ENCODE data around the gene POU2F1. TPM values are rescaled to one million over a fixed set of nuclear protein-coding genes. Genes with fewer than 3 reads are reported as not detected.

Gene POU2F1
- total RNA-seq, 1 donor from 2014 or later, result 68.0 TPM

- Histone ChIP-seq H2AFZ (replicated peaks) (no peak overlapping the region), H3K79me2 (ENCODE audit: low read depth) (no peaks in the 10 kb centered on the region), H4K20me1 (ENCODE audit: low read depth) (no peaks in the 10 kb centered on the region), H3K36me3 (peaks cover 16% of the 10 kb centered on the region), H3K27me3 (no peaks in the 10 kb centered on the region), H3K9me3 (ENCODE audit: low read depth) (no peaks in the 10 kb centered on the region), H3K27ac (no peak overlapping the region), H3K4me1 (no peaks in the 10 kb centered on the region), H3K4me2 (no peak overlapping the region), H3F3A (ENCODE audit: low read depth) (peaks cover 7% of the 10 kb centered on the region), H3K4me3 (no peak overlapping the region), H3K9ac (no peak overlapping the region)
- no peak overlapping the region for H3K27ac Mint-ChIP-seq
- H3K4me1 Mint-ChIP-seq, result peaks cover 3% of the 10 kb centered on the region
- H3K9me3 Mint-ChIP-seq, result no peaks in the 10 kb centered on the region
- H3K36me3 Mint-ChIP-seq, result peaks cover 15% of the 10 kb centered on the region
- DNase-seq (ENCODE audit: low spot score), result no peak
- no peaks in the 10 kb centered on the region for H3K27me3 Mint-ChIP-seq (ENCODE audit: insufficient read depth, low read depth)
- H3K4me3 Mint-ChIP-seq, result no peak overlapping the region
- no peak for TF ChIP-seq EZH2 (IDR thresholded peaks at IDR 0.05)
Observed at GRCh38 chr1:167392200-167392696, 171.6 kb downstream of the POU2F1 start.

DNA sequence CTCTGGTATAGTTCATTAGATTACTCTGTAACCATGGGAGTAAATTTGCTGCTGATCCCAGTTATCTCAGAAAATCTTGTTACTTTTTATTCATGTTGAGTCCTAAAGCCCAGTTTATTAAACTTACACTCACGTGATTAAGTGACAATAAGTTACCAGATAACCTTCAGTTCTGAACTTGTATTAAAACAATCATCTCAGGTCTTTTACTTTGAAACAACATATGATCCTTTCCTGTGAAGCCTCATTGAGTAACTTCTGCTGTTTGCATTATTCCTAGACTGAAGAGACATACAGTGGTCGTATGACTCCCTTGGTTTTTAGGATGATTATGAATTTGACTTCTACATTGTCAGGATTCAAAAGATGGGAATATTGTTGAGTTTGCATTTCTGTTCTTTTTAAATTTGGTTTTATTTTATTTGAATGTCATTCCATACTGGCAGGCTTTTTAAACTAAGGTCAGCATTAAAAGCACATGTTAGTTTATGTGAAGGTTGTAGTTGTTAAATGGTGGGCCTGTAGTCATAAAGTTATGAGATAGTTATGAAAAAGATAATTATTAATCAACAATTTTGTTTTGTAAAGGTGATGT lies 179.8 kb downstream of the POU2F1 start:
- Histone ChIP-seq H3K9me3 (ENCODE audit: low read depth) (no peaks in the 10 kb centered on the region), H3K79me2 (ENCODE audit: low read depth) (no peaks in the 10 kb centered on the region), H3K9ac (no peak overlapping the region), H3K27ac (no peak overlapping the region), H2AFZ (replicated peaks) (no peak overlapping the region), H3K4me1 (peaks cover 9% of the 10 kb centered on the region), H3K4me2 (no peak overlapping the region), H3K4me3 (no peak overlapping the region), H3F3A (ENCODE audit: low read depth) (peaks cover 21% of the 10 kb centered on the region), H4K20me1 (ENCODE audit: low read depth) (no peaks in the 10 kb centered on the region), H3K27me3 (no peaks in the 10 kb centered on the region), H3K36me3 (peaks cover 20% of the 10 kb centered on the region)
- Mint-ChIP-seq H3K9me3 (no peaks in the 10 kb centered on the region), H3K4me3 (no peak overlapping the region), H3K27ac (no peak overlapping the region), H3K36me3 (peaks cover 21% of the 10 kb centered on the region), H3K27me3 (ENCODE audit: insufficient read depth, low read depth) (no peaks in the 10 kb centered on the region), H3K4me1 (peaks cover 20% of the 10 kb centered on the region)
- TF ChIP-seq EZH2 (IDR thresholded peaks at IDR 0.05) (no peak), EZH2phosphoT487 (IDR thresholded peaks at IDR 0.05) (no peak)
- TF ChIP-seq, protein P1, sequence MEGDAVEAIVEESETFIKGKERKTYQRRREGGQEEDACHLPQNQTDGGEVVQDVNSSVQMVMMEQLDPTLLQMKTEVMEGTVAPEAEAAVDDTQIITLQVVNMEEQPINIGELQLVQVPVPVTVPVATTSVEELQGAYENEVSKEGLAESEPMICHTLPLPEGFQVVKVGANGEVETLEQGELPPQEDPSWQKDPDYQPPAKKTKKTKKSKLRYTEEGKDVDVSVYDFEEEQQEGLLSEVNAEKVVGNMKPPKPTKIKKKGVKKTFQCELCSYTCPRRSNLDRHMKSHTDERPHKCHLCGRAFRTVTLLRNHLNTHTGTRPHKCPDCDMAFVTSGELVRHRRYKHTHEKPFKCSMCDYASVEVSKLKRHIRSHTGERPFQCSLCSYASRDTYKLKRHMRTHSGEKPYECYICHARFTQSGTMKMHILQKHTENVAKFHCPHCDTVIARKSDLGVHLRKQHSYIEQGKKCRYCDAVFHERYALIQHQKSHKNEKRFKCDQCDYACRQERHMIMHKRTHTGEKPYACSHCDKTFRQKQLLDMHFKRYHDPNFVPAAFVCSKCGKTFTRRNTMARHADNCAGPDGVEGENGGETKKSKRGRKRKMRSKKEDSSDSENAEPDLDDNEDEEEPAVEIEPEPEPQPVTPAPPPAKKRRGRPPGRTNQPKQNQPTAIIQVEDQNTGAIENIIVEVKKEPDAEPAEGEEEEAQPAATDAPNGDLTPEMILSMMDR (IDR thresholded peaks at IDR 0.05), result no peak
- no peak for DNase-seq (ENCODE audit: low spot score)

GRCh38 chr1:167401260-167401873 lies 180.7 kb downstream of the POU2F1 start:
- H3K36me3 Mint-ChIP-seq, result peaks cover 20% of the 10 kb centered on the region
- Histone ChIP-seq H3K27me3 (no peaks in the 10 kb centered on the region), H2AFZ (replicated peaks) (no peak overlapping the region), H3F3A (ENCODE audit: low read depth) (peaks cover 21% of the 10 kb centered on the region), H4K20me1 (ENCODE audit: low read depth) (no peaks in the 10 kb centered on the region), H3K79me2 (ENCODE audit: low read depth) (no peaks in the 10 kb centered on the region), H3K4me2 (no peak overlapping the region), H3K27ac (no peak overlapping the region), H3K36me3 (peaks cover 27% of the 10 kb centered on the region), H3K9me3 (ENCODE audit: low read depth) (no peaks in the 10 kb centered on the region), H3K9ac (no peak overlapping the region), H3K4me1 (peaks cover 9% of the 10 kb centered on the region), H3K4me3 (no peak overlapping the region)
- DNase-seq (ENCODE audit: low spot score), result peak; percentile 64
- no peaks in the 10 kb centered on the region for H3K27me3 Mint-ChIP-seq (ENCODE audit: insufficient read depth, low read depth)
- H3K4me3 Mint-ChIP-seq, result no peak overlapping the region
- H3K4me1 Mint-ChIP-seq, result peaks cover 20% of the 10 kb centered on the region
- no peak for TF ChIP-seq EZH2phosphoT487 (IDR thresholded peaks at IDR 0.05)
- TF ChIP-seq, protein P1 (IDR thresholded peaks at IDR 0.05), result peak; percentile 78
- no peaks in the 10 kb centered on the region for H3K9me3 Mint-ChIP-seq
- no peak overlapping the region for H3K27ac Mint-ChIP-seq

Data from neural progenitor cell (in vitro differentiated cells).